ENCODE results near the gene BCR. TPM values are rescaled to one million over a fixed set of nuclear protein-coding genes. Genes with fewer than 3 reads are reported as not detected.
A peak's percentile ranks its signal among the peaks of the same experiment; 100 is the strongest.

BCR gene
- total and polyA plus RNA-seq, 2 of the 8 experiments (the other 6 are each of a cell fraction or from before 2014, with no cell fraction given), result 66.7 to 130 TPM

GRCh38 chr22:23289851-23290724, 109.8 kb downstream of the BCR start:
- Histone ChIP-seq H3K36me3 (ENCODE audit: control insufficient read depth in 2 of 4, insufficient read depth in 4 of 4, low read length in 3 of 4) (peaks cover 34 to 67% (median 56%) of the 10 kb centered on the region in 4 experiments), H3K23ac (ENCODE audit: insufficient read length) (no peak overlapping the region), H4K91ac (replicated peaks; ENCODE audit: insufficient read length, low read length) (no peak overlapping the region), H3K56ac (replicated peaks; ENCODE audit: insufficient read length, low read depth, low read length) (no peak overlapping the region), H3K9ac (replicated peaks in 1 of 4; ENCODE audit: extremely low read depth in 1 of 4, low read depth in 3 of 4, low read length in 3 of 4) (no peak overlapping the region), H3K4me3 (ENCODE audit: extremely low read depth in 1 of 4, insufficient read depth in 2 of 4, low read depth in 3 of 4, low read length in 4 of 4) (no peak overlapping the region), H4K5ac (ENCODE audit: insufficient read length, low read depth, low read length) (no peak overlapping the region), H3K9me3 (ENCODE audit: insufficient read depth in 2 of 2, low read depth in 1 of 2, low read length in 1 of 2) (no peaks in the 10 kb centered on the region), H2AK5ac (ENCODE audit: low read depth, low read length) (no peak overlapping the region), H3K23me2 (ENCODE audit: low read depth, low read length) (no peaks in the 10 kb centered on the region), H2AFZ (ENCODE audit: low read length) (no peak overlapping the region), H3K4me1 (replicated peaks in 1 of 4; ENCODE audit: control insufficient read depth in 3 of 4, insufficient read depth in 4 of 4, low read length in 3 of 4) (no peaks in the 10 kb centered on the region), H4K8ac (ENCODE audit: extremely low read depth, insufficient read depth, low read length) (no peak overlapping the region), H2BK20ac (ENCODE audit: low read length) (no peak overlapping the region), H2BK15ac (ENCODE audit: low read length) (no peak overlapping the region), H3K4me2 (ENCODE audit: insufficient read depth in 1 of 2, low read depth in 2 of 2, low read length in 2 of 2) (no peak overlapping the region), H4K20me1 (replicated peaks in 1 of 2; ENCODE audit: control insufficient read depth in 1 of 2, insufficient read depth in 2 of 2, low read length in 2 of 2) (peaks cover 5 to 18% of the 10 kb centered on the region in 2 experiments), H3K79me2 (ENCODE audit: control insufficient read depth in 1 of 2, insufficient read depth in 2 of 2, low read length in 2 of 2) (no peaks in the 10 kb centered on the region), H3K18ac (ENCODE audit: extremely low read depth, low read length) (no peak overlapping the region), H2BK12ac (ENCODE audit: low read depth, low read length) (no peak overlapping the region), H2BK120ac (replicated peaks; ENCODE audit: low read depth, low read length) (no peak overlapping the region), H3K27me3 (replicated peaks in 1 of 4; ENCODE audit: control insufficient read depth in 3 of 4, extremely low read depth in 1 of 4, insufficient read depth in 3 of 4, low read length in 3 of 4) (no peaks in the 10 kb centered on the region), H3K79me1 (ENCODE audit: low read depth, low read length) (no peaks in the 10 kb centered on the region), H3K27ac (ENCODE audit: low read depth, low read length) (no peak overlapping the region), H2BK5ac (ENCODE audit: low read depth, low read length) (no peak overlapping the region), H3K14ac (ENCODE audit: insufficient read length) (no peak overlapping the region), H3K4ac (replicated peaks; ENCODE audit: insufficient read length, low read depth, low read length) (no peak overlapping the region)
- peak; percentile 44 to 60 for TF ChIP-seq RAD21 (IDR thresholded peaks at IDR 0.05 in 1 of 2, conservative IDR thresholded peaks at IDR 0.05 in 1 of 2; ENCODE audit: low read depth in 2 of 2, low read length in 2 of 2)
- TF ChIP-seq ASH2L (IDR thresholded peaks at IDR 0.05; ENCODE audit: low read length), result no peak
- TF ChIP-seq CTCF (IDR thresholded peaks at IDR 0.05; ENCODE audit: control extremely low read depth in 1 of 3, insufficient read depth in 1 of 3, low read depth in 1 of 3, low read length in 3 of 3), result peak; percentile 78 to 91 (median 87)
- 84% methylated on average over 18 of the region's 18 CpGs; no CpG with 5 or more reads in 1 of the 2 experiments for WGBS, 2 experiments (ENCODE audit: extremely low coverage in 1 of 2, insufficient coverage in 1 of 2, insufficient read length in 1 of 2, insufficient replicate concordance in 2 of 2, low coverage in 1 of 2, low lambda C conversion rate in 2 of 2, missing lambda C conversion rate in 1 of 2)
- POLR2A ChIA-PET (ENCODE audit: partially characterized antibody), result no interaction called here
- CTCF ChIA-PET (ENCODE audit: partially characterized antibody), result interaction anchor here (0.8 to 13.6 kb wide), 29 partner anchors 9 to 179 kb away, joined by 3 to 249 read pairs (median 6); partner anchors contain the start of gene BCR
- FAIRE-seq (peak; percentile 32), DNase-seq (ENCODE audit: low read depth in 1 of 2, low spot score in 2 of 2) (peak; percentile 25 to 91)

All from H1 (cell line).